PC-3 (cell line): ENCODE measurements around the gene TIMM21. TPM values are rescaled to one million over a fixed set of nuclear protein-coding genes. Genes with fewer than 3 reads are reported as not detected.

Source experiments
- ATAC-seq: fragments of 200-7000 bp; cut with Tn5 transposase; 2 replicates; pipeline ENCODE4 v1.9.1; 2020; ENCODE audit warnings: mild to moderate bottlenecking, moderate library complexity
- BruUV-seq: library from RNA; stranded (reverse); fragments of 400-500 nt; replicated peaks from 2 replicates; lab custom pipeline; 2021; lab: Mats Ljungman, UMichigan
- CTCF ChIA-PET: fragments of 300-600 bp; sonication (Branson Sonifier 250); formaldehyde crosslinking; loops from one replicate; lab custom pipeline; 2022; ENCODE audit warnings: antibody characterized with exemption; lab: Charles Lee
- POLR2A ChIA-PET: fragments of 300-600 bp; sonication (Branson Sonifier 250); formaldehyde crosslinking; loops from one replicate; lab custom pipeline; 2022; ENCODE audit warnings: antibody characterized with exemption; ENCODE audit not compliant: unreplicated experiment; lab: Charles Lee
- DNase-seq: peaks from one replicate; pipeline ENCODE4 v3.0.0-alpha.2; 2015
- H2AFZ ChIP-seq: fragments of 300-600 bp; sonication (generic); 2 replicates; pipeline ENCODE4 v1.6.0; 2016; ENCODE audit warnings: antibody characterized with exemption, low read length
- H3F3A ChIP-seq: fragments of 300-600 bp; sonication (generic); one replicate; pipeline ENCODE4 v1.6.0; 2017; ENCODE audit warnings: antibody characterized with exemption, low read length, control low read depth, mild to moderate bottlenecking; ENCODE audit not compliant: unreplicated experiment
- H3K27ac ChIP-seq: fragments of 300-600 bp; sonication (generic); 2 replicates; pipeline ENCODE4 v1.5.1; 2016; ENCODE audit warnings: mild to moderate bottlenecking, low read length
- H3K27me3 ChIP-seq: fragments of 300-600 bp; sonication (generic); 2 replicates; pipeline ENCODE4 v1.6.1; 2016; ENCODE audit warnings: low read length, mixed read lengths
- H3K36me3 ChIP-seq: fragments of 300-600 bp; sonication (generic); 2 replicates; pipeline ENCODE4 v1.6.1; 2016; ENCODE audit warnings: low read depth, mixed run types, low read length, mixed read lengths
- H3K4me1 ChIP-seq: fragments of 300-600 bp; sonication (generic); 2 replicates; pipeline ENCODE4 v1.5.1; 2016; ENCODE audit warnings: low read length; ENCODE audit not compliant: insufficient read depth
- H3K4me2 ChIP-seq: fragments of 300-600 bp; sonication (generic); 2 replicates; pipeline ENCODE4 v1.6.0; 2016; ENCODE audit warnings: low read length
- H3K4me3 ChIP-seq: fragments of 300-600 bp; sonication (generic); 2 replicates; pipeline ENCODE4 v1.5.1; 2016; ENCODE audit warnings: mild to moderate bottlenecking, low read length, mixed read lengths
- H3K79me2 ChIP-seq: fragments of 300-600 bp; sonication (generic); 2 replicates; pipeline ENCODE4 v1.6.1; 2017; ENCODE audit warnings: low read length, mixed read lengths
- H3K9ac ChIP-seq: fragments of 300-600 bp; sonication (generic); 2 replicates; pipeline ENCODE4 v1.6.0; 2016; ENCODE audit warnings: mild to moderate bottlenecking, low read length
- H3K9me2 ChIP-seq: fragments of 300-600 bp; sonication (generic); replicated peaks from 2 replicates; pipeline ENCODE4 v1.6.1; 2016; ENCODE audit warnings: mixed run types, low read length, mixed read lengths
- H3K9me3 ChIP-seq: fragments of 300-600 bp; sonication (generic); 2 replicates; pipeline ENCODE4 v1.6.1; 2016; ENCODE audit warnings: low read length, mixed read lengths
- H4K20me1 ChIP-seq: fragments of 300-600 bp; sonication (generic); 2 replicates; pipeline ENCODE4 v1.6.1; 2016; ENCODE audit warnings: low read length, mixed read lengths
- CTCF ChIP-seq: fragments of 300-600 bp; sonication (generic); conservative IDR thresholded peaks from 2 replicates; pipeline ENCODE4 v1.5.1; 2017; ENCODE audit warnings: antibody characterized with exemption, low read depth, mild to moderate bottlenecking, low read length
- EZH2 ChIP-seq: fragments of 300-600 bp; sonication (generic); IDR thresholded peaks from one replicate; pipeline ENCODE4 v1.6.1; 2017; ENCODE audit warnings: antibody characterized with exemption, mild to moderate bottlenecking, low read length; ENCODE audit not compliant: unreplicated experiment
- EZH2phosphoT487 ChIP-seq: fragments of 300-600 bp; sonication (generic); IDR thresholded peaks from 2 replicates; pipeline ENCODE4 v1.6.1; 2018; ENCODE audit warnings: mild to moderate bottlenecking, antibody characterized with exemption, low read length, borderline replicate concordance
- intact Hi-C: fragments of 100-400 bp; cut with micrococcal nuclease; formaldehyde crosslinking; loops from 2 replicates; pipeline ENCODE4 v1.9.0; 2023
- total RNA-seq: library from RNA; depleted of rRNA; stranded (reverse); fragments of >200 nt; gene quantifications from 2 replicates; pipeline ENCODE4 v1.2.3, GENCODE V29; 2014

TIMM21 gene
- total RNA-seq, 1 experiment from 2014 or later: 120 TPM

GRCh38 chr18:74155276-74155675 is 7.0 kb downstream of the TIMM21 start:
- Histone ChIP-seq H3K9me3 (no peaks in the 10 kb centered on the region), H3K4me2 (no peak overlapping the region), H3K27me3 (no peaks in the 10 kb centered on the region), H3F3A (no peaks in the 10 kb centered on the region), H3K79me2 (peaks cover 63% of the 10 kb centered on the region), H3K36me3 (peaks cover 53% of the 10 kb centered on the region), H3K4me3 (no peak overlapping the region), H3K9me2 (no peaks in the 10 kb centered on the region), H3K4me1 (peaks cover 16% of the 10 kb centered on the region; the same call in 1 of the 2 replicates), H2AFZ (no peak overlapping the region), H3K9ac (peak overlapping the region; percentile 28; the same call in 1 of the 2 replicates), H4K20me1 (peaks cover 5% of the 10 kb centered on the region; the same call in 1 of the 2 replicates), H3K27ac (peak overlapping the region; percentile 51)
- BruUV-seq: no TSS peak
- ATAC-seq (no peak), DNase-seq (no peak)
- TF ChIP-seq EZH2 (no peak), CTCF (no peak), EZH2phosphoT487 (no peak)
- intact Hi-C loops: no loop called here
- CTCF ChIA-PET: no interaction called here
- POLR2A ChIA-PET: no interaction called here

- no peaks in the 10 kb centered on the region for H3K9me2 ChIP-seq
- H3F3A ChIP-seq: no peaks in the 10 kb centered on the region
- H3K9me3 ChIP-seq: no peaks in the 10 kb centered on the region
- no peak overlapping the region for H2AFZ ChIP-seq
- no peaks in the 10 kb centered on the region for H3K4me1 ChIP-seq
- no peaks in the 10 kb centered on the region for H4K20me1 ChIP-seq
- no peak overlapping the region for H3K4me2 ChIP-seq
- no peak overlapping the region for H3K4me3 ChIP-seq
- no peaks in the 10 kb centered on the region for H3K79me2 ChIP-seq
- ATAC-seq: no peak
- H3K27ac ChIP-seq: no peak overlapping the region
- POLR2A ChIA-PET: no interaction called here
- CTCF ChIA-PET: no interaction called here
- H3K9ac ChIP-seq: no peak overlapping the region
- H3K27me3 ChIP-seq: no peaks in the 10 kb centered on the region
- no TSS peak for BruUV-seq
- TF ChIP-seq EZH2phosphoT487 (no peak), CTCF (no peak), EZH2 (no peak)
- DNase-seq: no peak
- intact Hi-C loops: no loop called here
- H3K36me3 ChIP-seq: peaks cover 16% of the 10 kb centered on the region; the same call in 1 of the 2 replicates
Observed at GRCh38 chr18:74163019-74163660, 14.8 kb downstream of the TIMM21 start.

- no peak for TF ChIP-seq EZH2
- no peak for TF ChIP-seq CTCF
- TF ChIP-seq EZH2phosphoT487: no peak
Observed at GRCh38 chr18:74166386-74166785, 18.1 kb downstream of the TIMM21 start.

More at GRCh38 chr18:74166386-74166785, 18.1 kb downstream of the TIMM21 start:
- no TSS peak for BruUV-seq
- H3K79me2 ChIP-seq: no peaks in the 10 kb centered on the region
- peaks cover 16% of the 10 kb centered on the region for H3K27me3 ChIP-seq
- CTCF ChIA-PET: no interaction called here
- no peaks in the 10 kb centered on the region for H3K36me3 ChIP-seq
- no peak overlapping the region for H2AFZ ChIP-seq
- no peak overlapping the region for H3K4me3 ChIP-seq
- no peaks in the 10 kb centered on the region for H3K9me3 ChIP-seq
- intact Hi-C loops: no loop called here
- H3K4me1 ChIP-seq: no peaks in the 10 kb centered on the region
- no peaks in the 10 kb centered on the region for H3F3A ChIP-seq
- H3K9me2 ChIP-seq: no peaks in the 10 kb centered on the region
- POLR2A ChIA-PET: no interaction called here
- H3K4me2 ChIP-seq: no peak overlapping the region
- H4K20me1 ChIP-seq: no peaks in the 10 kb centered on the region
- ATAC-seq (no peak; the same call in 1 of the 2 replicates), DNase-seq (no peak)
- no peak overlapping the region for H3K27ac ChIP-seq
- no peak overlapping the region for H3K9ac ChIP-seq
